GM13977 (cell line): ENCODE data around the gene ITPR2.

Experiments
- DNase-seq: peaks from one replicate; pipeline ENCODE4 v3.0.0; 2012; ENCODE audit warnings: low spot score
- CTCF ChIP-seq: IDR thresholded peaks from 2 replicates; pipeline ENCODE4 v1.5.1; 2012; ENCODE audit warnings: mild to moderate bottlenecking, control low read depth; ENCODE audit not compliant: insufficient read depth; ENCODE audit errors: extremely low read depth, missing control alignments
- in situ Hi-C: fragments of 300-500 bp; cut with MboI; formaldehyde crosslinking; loops from one replicate; pipeline ENCODE4 v1.12.0; 2022; ENCODE audit warnings: low sequenced_read_pairs, low pct_unique_long_range_greater_than_20kb, mixed read lengths, inconsistent platforms; ENCODE audit not compliant: unreplicated experiment

The ITPR2 gene

GRCh38 chr12:26711072-26711471 is 121.9 kb downstream of the ITPR2 start:
- DNase-seq: no peak
- in situ Hi-C loops: no loop called here
- no peak for TF ChIP-seq CTCF

DNA sequence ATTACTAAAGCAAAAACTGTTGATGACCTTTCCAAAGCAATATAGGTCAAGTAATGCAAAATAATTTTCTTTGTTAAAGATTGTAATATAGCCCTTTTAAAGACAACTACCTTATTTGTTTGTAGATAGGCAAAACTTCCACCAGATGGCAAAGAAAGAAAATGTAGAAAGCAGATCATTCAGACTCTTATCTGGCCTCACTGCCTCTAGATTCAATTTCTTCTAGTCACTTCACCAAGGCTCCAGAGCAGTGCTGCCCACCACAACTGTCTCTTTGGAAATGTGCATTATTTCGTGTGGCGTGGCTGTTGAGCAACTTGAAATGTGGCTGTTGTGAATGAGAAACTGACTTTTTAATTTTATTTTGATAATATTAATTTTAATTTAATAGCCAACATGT is 127.1 kb downstream of the ITPR2 start:
- no peak for TF ChIP-seq CTCF
- in situ Hi-C loops: no loop called here
- no peak for DNase-seq

DNA sequence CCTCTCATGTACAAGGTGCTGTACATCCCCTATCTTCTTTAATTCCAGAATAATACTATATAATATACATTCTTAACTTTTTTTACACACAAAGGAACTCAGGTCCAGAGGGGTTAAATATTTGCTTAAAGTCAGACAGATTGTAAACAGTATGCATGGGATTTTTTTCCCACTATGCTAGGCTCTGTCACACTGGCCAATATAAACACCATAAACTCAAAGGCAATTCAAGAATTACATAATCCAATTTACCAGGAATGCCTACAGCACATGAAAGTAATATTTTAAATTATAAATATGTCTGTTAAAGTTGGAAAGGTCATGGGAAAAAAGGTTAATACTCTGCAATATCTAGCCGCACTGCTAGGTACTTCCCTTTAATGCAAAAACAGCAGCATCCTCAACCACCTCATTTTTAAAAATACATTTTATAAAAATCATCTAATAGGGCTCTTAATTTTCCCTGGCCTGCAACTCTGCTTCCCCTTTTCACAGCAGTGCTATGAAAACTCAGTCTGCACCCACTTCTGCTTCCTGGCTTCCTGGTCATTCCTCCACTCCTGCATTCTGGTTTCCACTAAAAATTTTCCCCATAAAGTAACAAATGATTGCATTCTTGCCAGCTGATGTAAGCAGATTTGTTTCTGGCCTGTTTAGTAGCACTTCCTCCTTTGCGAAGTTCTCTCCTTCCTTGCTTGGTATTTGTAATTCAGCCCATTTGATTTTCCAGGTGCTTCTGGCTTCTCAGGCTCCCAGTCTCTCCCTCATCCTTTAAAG is 128.1 kb downstream of the ITPR2 start:
- DNase-seq: no peak
- in situ Hi-C loops: no loop called here
- TF ChIP-seq CTCF: no peak

DNA sequence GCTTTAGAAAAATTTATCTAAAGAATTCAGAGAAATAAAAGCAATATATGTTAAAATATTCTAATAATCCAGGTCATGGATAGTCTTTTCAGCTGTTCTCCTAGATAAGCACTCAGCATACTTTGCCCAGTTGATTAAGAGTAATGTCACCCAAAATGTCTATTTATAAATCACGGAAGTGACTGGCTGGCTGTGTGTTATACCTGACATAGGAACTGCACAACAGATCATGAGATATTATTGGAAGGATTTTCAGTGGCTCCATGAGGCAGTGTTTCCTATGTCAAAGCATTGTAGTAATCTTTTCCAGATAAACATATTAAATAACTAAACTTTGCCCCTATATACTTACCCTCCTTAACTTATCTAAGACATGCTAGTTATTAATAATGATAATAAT is 128.8 kb downstream of the ITPR2 start:
- DNase-seq: no peak
- in situ Hi-C loops: no loop called here
- no peak for TF ChIP-seq CTCF

GRCh38 chr12:26702741-26703140 is 130.3 kb downstream of the ITPR2 start:
- no peak for TF ChIP-seq CTCF
- in situ Hi-C loops: no loop called here
- DNase-seq: no peak

- TF ChIP-seq CTCF: peak; percentile 45
- in situ Hi-C loops: no loop called here
- DNase-seq: no peak
Observed at GRCh38 chr12:26701604-26702215, 131.3 kb downstream of the ITPR2 start.

DNA sequence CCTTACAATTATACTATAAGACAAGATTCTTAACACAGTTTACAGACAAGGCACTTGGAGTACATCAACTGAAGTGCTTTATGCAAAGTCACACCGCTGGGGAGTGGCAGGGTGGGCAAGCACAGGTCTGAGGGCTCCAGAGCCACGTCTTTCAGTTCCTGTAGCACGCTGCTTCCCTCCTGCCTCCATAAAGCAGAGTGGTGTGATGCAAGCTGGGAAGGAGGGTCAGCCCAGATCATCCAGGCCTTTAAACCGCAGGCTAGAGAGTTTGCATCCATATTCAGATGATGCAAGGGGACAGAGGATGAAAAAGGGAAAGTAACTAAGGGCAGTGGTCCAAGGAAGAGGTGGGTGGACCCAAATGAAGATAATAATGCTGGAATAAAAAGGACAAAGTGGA is 132.6 kb downstream of the ITPR2 start:
- in situ Hi-C loops: no loop called here
- no peak for DNase-seq
- no peak for TF ChIP-seq CTCF
